Measurements from ENCODE around the gene LAMA4.

Gene LAMA4

GRCh38 chr6:112113918-112114317, 140.4 kb downstream of the LAMA4 start:
- H3K4me2 ChIP-seq (ENCODE audit: low read depth, low read length, poor library complexity, severe bottlenecking): no peak overlapping the region

GRCh38 chr6:112113431-112113830, 140.9 kb downstream of the LAMA4 start:
- H3K4me3 ChIP-seq (ENCODE audit: insufficient read depth, low read length, poor library complexity, severe bottlenecking): no peak overlapping the region
- no peak overlapping the region for H3K27ac ChIP-seq (ENCODE audit: low read depth, low read length)
- no peak overlapping the region for H2AFZ ChIP-seq (ENCODE audit: low read depth, low read length, severe bottlenecking)
- no peak overlapping the region for H3K9ac ChIP-seq (ENCODE audit: low read length)
- no peaks in the 10 kb centered on the region for H3K27me3 ChIP-seq (ENCODE audit: low read length)
- no peaks in the 10 kb centered on the region for H3K9me3 ChIP-seq (ENCODE audit: insufficient read depth, low read length)
- TF ChIP-seq EZH2phosphoT487 (conservative IDR thresholded peaks at IDR 0.05; ENCODE audit: low read length): no peak
- TF ChIP-seq CTCF (IDR thresholded peaks at IDR 0.05; ENCODE audit: insufficient read depth, low read length, poor library complexity, severe bottlenecking): no peak
- no peak overlapping the region for H3K4me2 ChIP-seq (ENCODE audit: low read depth, low read length, poor library complexity, severe bottlenecking)
- no peaks in the 10 kb centered on the region for H3K9me2 ChIP-seq (replicated peaks; ENCODE audit: insufficient read depth, low read length)
- no peaks in the 10 kb centered on the region for H3K36me3 ChIP-seq (ENCODE audit: low read length)
- H3K79me2 ChIP-seq (ENCODE audit: insufficient read depth, low read length): no peaks in the 10 kb centered on the region
- H3F3A ChIP-seq (ENCODE audit: insufficient read depth): no peaks in the 10 kb centered on the region
- no peaks in the 10 kb centered on the region for H4K20me1 ChIP-seq (ENCODE audit: low read depth, low read length)

More at GRCh38 chr6:112113918-112114317, 140.4 kb downstream of the LAMA4 start:
- H3F3A ChIP-seq (ENCODE audit: insufficient read depth): no peaks in the 10 kb centered on the region
- no peaks in the 10 kb centered on the region for H4K20me1 ChIP-seq (ENCODE audit: low read depth, low read length)
- no peak overlapping the region for H2AFZ ChIP-seq (ENCODE audit: low read depth, low read length, severe bottlenecking)
- no peaks in the 10 kb centered on the region for H3K79me2 ChIP-seq (ENCODE audit: insufficient read depth, low read length)
- H3K4me3 ChIP-seq (ENCODE audit: insufficient read depth, low read length, poor library complexity, severe bottlenecking): no peak overlapping the region
- no peak overlapping the region for H3K27ac ChIP-seq (ENCODE audit: low read depth, low read length)
- H3K27me3 ChIP-seq (ENCODE audit: low read length): no peaks in the 10 kb centered on the region
- TF ChIP-seq CTCF (IDR thresholded peaks at IDR 0.05; ENCODE audit: insufficient read depth, low read length, poor library complexity, severe bottlenecking) (no peak), EZH2phosphoT487 (conservative IDR thresholded peaks at IDR 0.05; ENCODE audit: low read length) (no peak)
- no peaks in the 10 kb centered on the region for H3K9me3 ChIP-seq (ENCODE audit: insufficient read depth, low read length)
- H3K36me3 ChIP-seq (ENCODE audit: low read length): no peaks in the 10 kb centered on the region
- H3K9ac ChIP-seq (ENCODE audit: low read length): no peak overlapping the region
- H3K9me2 ChIP-seq (replicated peaks; ENCODE audit: insufficient read depth, low read length): no peaks in the 10 kb centered on the region

- H3K4me3 ChIP-seq (ENCODE audit: insufficient read depth, low read length, poor library complexity, severe bottlenecking): no peak overlapping the region
- H3K9me3 ChIP-seq (ENCODE audit: insufficient read depth, low read length): no peaks in the 10 kb centered on the region
- TF ChIP-seq CTCF (IDR thresholded peaks at IDR 0.05; ENCODE audit: insufficient read depth, low read length, poor library complexity, severe bottlenecking) (no peak), EZH2phosphoT487 (conservative IDR thresholded peaks at IDR 0.05; ENCODE audit: low read length) (no peak)
- no peak overlapping the region for H2AFZ ChIP-seq (ENCODE audit: low read depth, low read length, severe bottlenecking)
- H3K79me2 ChIP-seq (ENCODE audit: insufficient read depth, low read length): no peaks in the 10 kb centered on the region
- H3K27me3 ChIP-seq (ENCODE audit: low read length): no peaks in the 10 kb centered on the region
- H3F3A ChIP-seq (ENCODE audit: insufficient read depth): no peaks in the 10 kb centered on the region
- no peaks in the 10 kb centered on the region for H3K36me3 ChIP-seq (ENCODE audit: low read length)
- no peak overlapping the region for H3K4me2 ChIP-seq (ENCODE audit: low read depth, low read length, poor library complexity, severe bottlenecking)
- no peaks in the 10 kb centered on the region for H4K20me1 ChIP-seq (ENCODE audit: low read depth, low read length)
- H3K9me2 ChIP-seq (replicated peaks; ENCODE audit: insufficient read depth, low read length): no peaks in the 10 kb centered on the region
- no peak overlapping the region for H3K9ac ChIP-seq (ENCODE audit: low read length)
- no peak overlapping the region for H3K27ac ChIP-seq (ENCODE audit: low read depth, low read length)
Observed at GRCh38 chr6:112109262-112109661, 145.1 kb downstream of the LAMA4 start.
